Kasumi-1 (cell line): ENCODE results near the gene SLC25A12.

Source experiments
- DNase-seq, 2 experiments: peaks; one replicate each; lab custom pipeline; 2025; lab: John Stamatoyannopoulos, UW

The SLC25A12 gene

DNA sequence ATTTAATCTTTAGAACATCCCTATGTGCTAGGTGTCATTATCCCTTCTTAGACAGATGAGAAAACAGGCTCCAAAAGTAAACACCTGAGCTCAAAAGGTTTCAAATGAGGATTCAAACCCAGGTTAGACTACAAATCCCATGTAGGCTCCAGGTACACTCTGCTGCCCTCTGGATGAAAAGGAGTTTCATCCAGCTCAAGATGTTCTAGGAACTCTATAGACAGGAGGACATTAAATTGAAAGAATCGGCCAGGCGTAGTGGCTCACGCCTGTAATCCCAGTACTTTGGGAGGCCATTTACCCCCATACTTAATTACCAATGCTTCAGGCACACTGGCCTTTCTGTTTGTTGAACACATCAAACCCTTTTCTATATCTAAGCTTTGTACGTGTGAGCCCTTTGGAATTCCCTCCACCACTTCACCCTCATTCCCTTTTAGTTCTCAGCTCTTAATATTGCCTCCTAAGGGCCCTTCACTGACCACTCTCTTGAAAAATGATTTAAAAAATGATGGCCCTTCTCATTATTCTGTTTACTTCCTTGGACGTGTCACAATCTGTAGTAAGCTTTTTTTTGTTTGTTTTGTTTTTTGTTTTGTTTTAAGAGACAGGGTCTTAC lies 10.7 kb downstream of the SLC25A12 start:
- no peak for DNase-seq

- DNase-seq, result no peak
These were observed 11.8 kb downstream of the SLC25A12 start for GRCh38 chr2:171882089-171882769.

DNA sequence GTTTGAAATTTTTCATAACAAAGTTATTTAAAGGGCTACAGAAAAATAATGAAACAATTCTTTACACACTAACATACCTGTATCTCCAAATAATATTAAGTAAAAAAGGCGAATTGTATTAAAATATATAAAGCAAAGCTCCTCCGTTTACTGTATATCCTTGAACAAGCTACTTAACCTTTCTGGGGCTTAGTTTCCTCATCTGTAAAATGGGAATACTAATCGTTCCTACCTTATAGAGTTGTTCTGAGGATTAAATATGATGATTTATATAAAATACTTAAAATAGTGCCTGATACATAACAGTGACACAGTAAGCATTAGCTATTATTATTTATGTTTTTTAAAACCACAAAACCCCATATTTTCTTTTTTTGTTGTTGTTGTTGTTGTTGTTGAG lies 13.3 kb downstream of the SLC25A12 start:
- DNase-seq, result no peak

GRCh38 chr2:171879865-171880264 lies 14.2 kb downstream of the SLC25A12 start:
- no peak for DNase-seq

- DNase-seq, result no peak
These were observed 15.5 kb downstream of the SLC25A12 start for GRCh38 chr2:171878481-171878993.

DNA sequence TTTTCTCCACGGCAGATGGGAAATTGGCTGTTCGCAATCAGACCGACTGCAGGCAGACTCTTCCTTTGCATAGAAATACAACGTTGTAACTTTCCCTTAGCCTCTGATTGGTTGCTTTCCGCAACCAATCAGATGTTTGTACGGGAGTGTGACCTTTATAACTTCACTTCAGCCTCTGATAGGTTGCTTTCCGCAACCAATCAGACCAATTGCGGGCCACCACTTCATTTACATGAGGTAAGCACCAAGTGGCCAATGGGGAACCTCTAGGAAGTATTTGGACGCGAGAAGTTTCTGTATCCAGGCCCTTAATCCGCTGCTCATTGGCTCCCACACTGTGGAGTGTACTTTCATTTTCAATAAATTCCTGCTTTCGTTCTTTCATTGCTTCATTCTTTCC lies 19.1 kb downstream of the SLC25A12 start:
- no peak for DNase-seq

- DNase-seq, result no peak
These were observed 19.5 kb downstream of the SLC25A12 start for GRCh38 chr2:171874517-171874916.

- DNase-seq, result no peak
These were observed 29.6 kb downstream of the SLC25A12 start for GRCh38 chr2:171864357-171864985.

DNA sequence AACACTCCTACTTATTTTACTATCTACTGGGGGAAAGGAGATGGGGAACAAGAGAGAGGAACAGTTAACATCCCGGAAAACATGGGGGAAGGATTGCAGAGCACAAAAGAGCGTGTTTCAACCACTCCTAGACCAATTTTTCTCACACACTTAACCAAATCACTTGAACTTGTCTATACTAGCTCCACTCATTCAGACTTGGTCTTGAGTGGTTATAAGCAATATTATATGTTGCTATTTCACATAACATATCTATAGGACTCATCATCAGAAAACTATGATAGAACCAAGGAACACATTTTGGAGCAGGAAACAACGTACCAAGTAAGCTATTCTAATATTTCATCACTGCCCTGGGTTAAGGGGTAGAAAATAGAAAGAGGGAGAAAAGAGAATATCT lies 31.5 kb downstream of the SLC25A12 start:
- no peak for DNase-seq

DNA sequence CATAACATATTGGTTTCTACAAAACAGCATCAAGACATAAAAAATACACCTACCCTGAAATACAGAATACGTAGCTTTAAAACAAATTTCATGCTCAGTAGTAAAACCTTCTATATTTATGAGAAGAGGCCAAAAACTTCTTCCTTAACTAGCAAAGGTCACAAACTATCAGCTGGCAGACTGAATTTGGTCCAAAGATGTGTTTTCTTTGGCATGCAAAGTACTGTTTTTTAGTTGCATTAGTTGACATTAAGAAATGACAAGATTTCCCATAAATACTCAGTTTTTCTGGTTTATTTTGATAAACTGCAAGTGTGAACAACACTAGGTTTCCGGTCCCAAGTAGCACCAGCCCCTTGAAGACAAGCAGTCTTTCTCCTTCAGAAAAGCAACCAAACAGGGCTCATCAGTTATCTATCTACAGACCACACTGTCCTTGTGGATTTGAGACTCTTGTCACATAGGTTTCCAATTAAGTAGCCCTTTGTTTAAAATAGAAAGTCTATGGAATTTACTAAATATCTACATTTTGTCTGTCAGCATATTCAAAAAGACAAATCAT lies 35.6 kb downstream of the SLC25A12 start:
- DNase-seq, result no peak

- DNase-seq, result no peak
These were observed 38.6 kb downstream of the SLC25A12 start for GRCh38 chr2:171855401-171855800.

DNA sequence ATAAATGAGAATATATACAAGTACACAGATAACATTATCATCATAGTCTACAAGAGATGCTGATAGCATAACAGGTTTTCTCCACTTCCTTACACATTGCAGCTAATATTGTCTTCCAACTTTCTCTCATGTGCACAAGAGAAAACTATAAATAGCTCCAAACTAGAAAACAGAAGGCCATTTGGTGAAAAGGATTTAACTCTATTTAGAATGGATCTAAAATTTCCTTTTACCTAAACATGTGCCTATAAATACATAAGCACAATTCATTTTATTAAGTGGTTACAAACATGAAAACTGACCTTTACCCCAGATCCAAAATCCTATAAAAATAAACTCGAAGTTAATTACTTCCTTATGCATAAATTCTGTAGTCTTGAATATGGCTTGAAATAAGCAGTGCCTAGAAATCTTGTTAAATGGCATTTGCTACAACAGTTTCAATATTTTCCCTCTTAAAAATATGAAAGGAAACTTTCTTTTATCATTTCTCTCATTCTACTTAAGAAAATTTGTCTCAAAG lies 41.6 kb downstream of the SLC25A12 start:
- no peak for DNase-seq

GRCh38 chr2:171847627-171848026 lies 46.4 kb downstream of the SLC25A12 start:
- no peak for DNase-seq

- DNase-seq, result no peak
These were observed 47.1 kb downstream of the SLC25A12 start for GRCh38 chr2:171846894-171847293.

- DNase-seq, result no peak
These were observed 52.0 kb downstream of the SLC25A12 start for GRCh38 chr2:171841996-171842395.

GRCh38 chr2:171837736-171838135 lies 56.3 kb downstream of the SLC25A12 start:
- no peak for DNase-seq

DNA sequence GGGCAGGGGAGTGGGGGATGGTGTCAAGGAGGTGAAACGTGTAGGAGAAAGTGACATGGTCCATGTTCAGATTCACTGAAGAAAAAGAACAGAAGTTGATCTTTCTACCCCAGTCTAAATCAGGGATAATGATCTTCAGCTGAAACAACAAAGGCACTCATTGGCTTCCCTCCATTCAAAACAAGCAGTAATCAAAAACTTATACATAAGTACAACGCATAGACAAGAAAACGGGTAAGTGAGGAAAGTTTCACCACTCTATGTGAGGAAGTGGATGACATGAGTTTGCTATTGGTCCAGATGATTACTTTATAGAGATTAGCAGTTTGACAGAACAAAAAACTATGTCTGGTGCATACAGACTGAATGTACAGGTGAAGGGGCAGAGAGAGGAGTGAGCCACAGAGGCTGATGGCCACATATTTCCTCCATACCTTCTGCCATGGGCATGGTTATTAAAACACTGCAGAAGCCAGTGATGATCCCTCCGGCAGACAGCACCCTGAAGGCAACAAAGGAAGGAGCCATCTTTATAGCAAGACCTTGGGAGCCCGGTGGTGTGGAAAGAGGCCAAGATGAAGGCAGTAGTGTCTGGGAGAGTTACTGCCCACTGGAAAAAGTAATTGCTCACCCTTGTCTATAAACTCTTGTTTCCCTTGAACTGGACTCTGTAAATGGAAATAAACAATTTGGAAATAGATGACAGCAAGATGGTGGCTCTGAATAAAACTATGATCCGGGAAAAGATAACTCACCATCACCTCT lies 57.7 kb downstream of the SLC25A12 start:
- DNase-seq, result no peak

GRCh38 chr2:171835386-171835785 lies 58.7 kb downstream of the SLC25A12 start:
- DNase-seq, result no peak

DNA sequence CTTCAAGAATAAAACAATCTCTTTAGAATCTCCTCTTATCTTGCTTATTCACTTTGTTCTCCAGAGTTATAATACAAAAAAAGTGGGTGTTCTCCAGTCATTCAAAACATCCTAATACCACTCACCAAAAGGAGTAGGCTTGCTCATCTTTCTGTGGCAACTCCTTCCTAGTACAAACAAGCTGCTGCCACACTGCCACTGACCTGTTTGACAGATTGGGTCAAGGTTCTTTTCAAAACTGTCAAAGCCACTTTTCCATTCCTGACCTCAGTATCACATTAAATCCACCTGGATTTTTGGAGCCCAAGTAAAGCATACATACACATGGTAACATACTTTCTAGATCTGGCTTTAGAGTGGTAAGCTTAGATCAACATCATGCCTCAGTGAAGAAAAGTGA lies 59.8 kb downstream of the SLC25A12 start:
- no peak for DNase-seq

DNA sequence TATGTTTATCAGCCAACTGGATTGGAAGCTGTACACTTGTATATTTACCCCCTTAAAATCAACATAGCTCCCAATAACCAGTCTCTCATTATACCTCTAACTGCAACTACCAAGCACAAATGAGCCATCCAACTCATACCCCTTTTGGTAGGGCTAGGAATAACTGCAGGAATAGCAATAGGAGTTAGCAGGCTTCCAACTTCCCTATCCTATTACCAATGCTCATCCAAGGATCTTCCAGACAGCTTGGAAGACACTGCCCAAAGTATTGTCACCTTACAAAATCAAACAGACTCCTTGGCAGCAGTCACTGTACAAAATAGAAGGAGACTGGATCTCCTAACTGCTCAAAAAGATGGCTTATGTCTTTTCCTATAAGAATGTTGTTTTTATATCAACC lies 61.6 kb downstream of the SLC25A12 start:
- no peak for DNase-seq

- no peak for DNase-seq
These were observed 64.0 kb downstream of the SLC25A12 start for GRCh38 chr2:171830039-171830438.

- peak in 1 of 2 experiments; percentile 32 for DNase-seq
These were observed 70.0 kb downstream of the SLC25A12 start for GRCh38 chr2:171824086-171824485.
